Fibroblast of lung (primary cell): ENCODE results near the gene PPP1R26.

Source experiments
- CTCF ChIP-seq, 2 donors: IDR thresholded peaks in 1 of 2; conservative IDR thresholded peaks in 1 of 2; 1 replicate in 1 of 2; 2 replicates in 1 of 2; pipeline ENCODE4 v1.5.1; 2011 to 2012; ENCODE audit warnings: low read length in 2 of 2, control low read depth in 1 of 2, inconsistent platforms in 1 of 2, low read depth in 1 of 2, mild to moderate bottlenecking in 1 of 2
- EZH2 ChIP-seq: IDR thresholded peaks from 2 replicates; pipeline ENCODE4 v1.5.1; 2012; ENCODE audit warnings: low read length, control low read depth, mild to moderate bottlenecking; ENCODE audit errors: missing control alignments

GRCh38 chr9:135533674-135534073 is 54.1 kb downstream of the PPP1R26 start:
- TF ChIP-seq CTCF (conservative IDR thresholded peaks at IDR 0.05 in 1 of 2, IDR thresholded peaks at IDR 0.05 in 1 of 2; ENCODE audit: low read depth in 1 of 2, low read length in 2 of 2) (no peak), EZH2 (no peak)
